ENCODE results near the gene GATD1.

Gene GATD1

GRCh38 chr11:767238-767637, 10.0 kb downstream of the GATD1 start:
- no peak for TF ChIP-seq ZFX (IDR thresholded peaks at IDR 0.05)
- TF ChIP-seq CTCF (conservative IDR thresholded peaks at IDR 0.05) = no peak
- no peak overlapping the region for H3K27ac ChIP-seq

- TF ChIP-seq ZFX (IDR thresholded peaks at IDR 0.05) = no peak
- TF ChIP-seq CTCF (conservative IDR thresholded peaks at IDR 0.05) = no peak
- no peak overlapping the region for H3K27ac ChIP-seq
Observed at GRCh38 chr11:766936-767210, 10.4 kb downstream of the GATD1 start.

GRCh38 chr11:766106-766935, 11.0 kb downstream of the GATD1 start:
- H3K27ac ChIP-seq = no peak overlapping the region

GRCh38 chr11:765802-766091, 11.5 kb downstream of the GATD1 start:
- no peak overlapping the region for H3K27ac ChIP-seq
- TF ChIP-seq ZFX (IDR thresholded peaks at IDR 0.05) (no peak), CTCF (conservative IDR thresholded peaks at IDR 0.05) (no peak)

More at GRCh38 chr11:766106-766935, 11.0 kb downstream of the GATD1 start:
- no peak for TF ChIP-seq CTCF (conservative IDR thresholded peaks at IDR 0.05)
- TF ChIP-seq ZFX (IDR thresholded peaks at IDR 0.05) = no peak; the same call in 1 of the 2 replicates

- no peak overlapping the region for H3K27ac ChIP-seq
- TF ChIP-seq ZFX (IDR thresholded peaks at IDR 0.05) (no peak), CTCF (conservative IDR thresholded peaks at IDR 0.05) (no peak; the same call in 1 of the 2 replicates)
Observed at GRCh38 chr11:765025-765801, 12.1 kb downstream of the GATD1 start.

GRCh38 chr11:764322-765024, 12.8 kb downstream of the GATD1 start:
- TF ChIP-seq CTCF (conservative IDR thresholded peaks at IDR 0.05) (no peak), ZFX (IDR thresholded peaks at IDR 0.05) (no peak)
- H3K27ac ChIP-seq = no peak overlapping the region

Measured in C4-2B (cell line).